ENCODE results near the gene INPP4A. TPM values are rescaled to one million over a fixed set of nuclear protein-coding genes. Genes with fewer than 3 reads are reported as not detected.

The INPP4A gene
- total and polyA plus RNA-seq, 2 experiments from 2014 or later: 7.9 to 13.1 TPM

GRCh38 chr2:98477506-98477905, 32.8 kb downstream of the INPP4A start:
- H3K79me2 ChIP-seq: peaks cover 27% of the 10 kb centered on the region
- 97% methylated on average over 5 of the region's 5 CpGs for WGBS (ENCODE audit: low lambda C conversion rate, missing lambda C conversion rate)
- H3K9me2 ChIP-seq (replicated peaks; ENCODE audit: insufficient read depth): no peaks in the 10 kb centered on the region
- H3K27ac ChIP-seq: no peak overlapping the region
- no peak for TF ChIP-seq CTCF (IDR thresholded peaks at IDR 0.05; ENCODE audit: poor library complexity)
- H3K36me3 ChIP-seq (replicated peaks; ENCODE audit: insufficient read depth, low read depth): no peaks in the 10 kb centered on the region
- H4K20me1 ChIP-seq (ENCODE audit: insufficient read depth, poor library complexity, severe bottlenecking): peaks cover 29% of the 10 kb centered on the region
- no peaks in the 10 kb centered on the region for H3K27me3 ChIP-seq
- peaks cover 6% of the 10 kb centered on the region for H3K4me1 ChIP-seq (ENCODE audit: insufficient read depth)
- no peak overlapping the region for H2AFZ ChIP-seq
- no peaks in the 10 kb centered on the region for H3K9me3 ChIP-seq (ENCODE audit: low read depth)
- no peak overlapping the region for H3K4me3 ChIP-seq
- H3K4me2 ChIP-seq: no peak overlapping the region
- DNase-seq (ENCODE audit: low spot score): no peak

- Histone ChIP-seq H3K9me3 (ENCODE audit: low read depth) (no peaks in the 10 kb centered on the region), H3K4me2 (no peak overlapping the region), H3K27ac (no peak overlapping the region), H2AFZ (no peak overlapping the region), H4K20me1 (ENCODE audit: insufficient read depth, poor library complexity, severe bottlenecking) (peaks cover 29% of the 10 kb centered on the region), H3K27me3 (no peaks in the 10 kb centered on the region), H3K9me2 (replicated peaks; ENCODE audit: insufficient read depth) (no peaks in the 10 kb centered on the region), H3K4me3 (no peak overlapping the region), H3K4me1 (ENCODE audit: insufficient read depth) (peaks cover 6% of the 10 kb centered on the region), H3K36me3 (replicated peaks; ENCODE audit: insufficient read depth, low read depth) (no peaks in the 10 kb centered on the region), H3K79me2 (peaks cover 27% of the 10 kb centered on the region)
- TF ChIP-seq EZH2 (IDR thresholded peaks at IDR 0.05; ENCODE audit: borderline replicate concordance) (no peak), EZH2phosphoT487 (IDR thresholded peaks at IDR 0.05; ENCODE audit: low read depth, severe bottlenecking, unreplicated experiment) (no peak), CTCF (IDR thresholded peaks at IDR 0.05; ENCODE audit: poor library complexity) (no peak)
- WGBS (ENCODE audit: low lambda C conversion rate, missing lambda C conversion rate): 89% methylated on average over 8 of the region's 8 CpGs
- no peak for DNase-seq (ENCODE audit: low spot score)
Measured at GRCh38 chr2:98478088-98478551, 33.5 kb downstream of the INPP4A start.

DNA sequence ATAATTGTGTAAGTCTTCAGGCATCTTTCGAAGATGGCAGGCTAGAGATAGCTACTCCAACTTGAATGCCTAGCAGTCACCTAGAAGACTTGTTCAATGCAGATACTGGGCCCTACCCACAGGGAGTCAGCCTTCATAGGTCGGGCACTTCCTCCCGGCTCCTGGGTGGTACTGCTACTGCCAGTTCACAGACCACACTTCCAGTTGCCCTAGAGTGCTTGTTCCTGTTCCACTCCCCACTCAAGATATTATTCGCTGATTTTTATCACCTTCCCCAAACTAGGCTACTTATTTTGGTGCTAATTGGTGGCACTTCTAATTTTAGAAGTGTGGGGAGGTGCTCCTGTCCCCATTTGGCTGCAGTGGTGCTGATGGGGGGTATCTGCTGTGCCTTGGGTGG, 34.2 kb downstream of the INPP4A start:
- Histone ChIP-seq H3K4me2 (no peak overlapping the region), H2AFZ (no peak overlapping the region), H3K27ac (no peak overlapping the region), H3K9me3 (ENCODE audit: low read depth) (no peaks in the 10 kb centered on the region), H3K4me1 (ENCODE audit: insufficient read depth) (peaks cover 6% of the 10 kb centered on the region), H3K27me3 (no peaks in the 10 kb centered on the region), H3K36me3 (replicated peaks; ENCODE audit: insufficient read depth, low read depth) (no peaks in the 10 kb centered on the region), H3K9me2 (replicated peaks; ENCODE audit: insufficient read depth) (no peaks in the 10 kb centered on the region), H3K4me3 (no peak overlapping the region), H4K20me1 (ENCODE audit: insufficient read depth, poor library complexity, severe bottlenecking) (peaks cover 29% of the 10 kb centered on the region), H3K79me2 (peaks cover 30% of the 10 kb centered on the region)
- 97% methylated on average over 4 of the region's 4 CpGs for WGBS (ENCODE audit: low lambda C conversion rate, missing lambda C conversion rate)
- no peak for TF ChIP-seq EZH2phosphoT487 (IDR thresholded peaks at IDR 0.05; ENCODE audit: low read depth, severe bottlenecking, unreplicated experiment)
- TF ChIP-seq EZH2 (IDR thresholded peaks at IDR 0.05; ENCODE audit: borderline replicate concordance): no peak
- no peak for DNase-seq (ENCODE audit: low spot score)

GRCh38 chr2:98479371-98479770, 34.7 kb downstream of the INPP4A start:
- Histone ChIP-seq H2AFZ (no peak overlapping the region), H3K27me3 (no peaks in the 10 kb centered on the region), H3K36me3 (replicated peaks; ENCODE audit: insufficient read depth, low read depth) (no peaks in the 10 kb centered on the region), H3K4me3 (no peak overlapping the region), H3K79me2 (peaks cover 34% of the 10 kb centered on the region), H3K9me3 (ENCODE audit: low read depth) (no peaks in the 10 kb centered on the region), H3K9me2 (replicated peaks; ENCODE audit: insufficient read depth) (no peaks in the 10 kb centered on the region), H3K4me2 (no peak overlapping the region), H3K27ac (no peak overlapping the region), H4K20me1 (ENCODE audit: insufficient read depth, poor library complexity, severe bottlenecking) (peaks cover 30% of the 10 kb centered on the region), H3K4me1 (ENCODE audit: insufficient read depth) (peaks cover 8% of the 10 kb centered on the region)
- DNase-seq (ENCODE audit: low spot score): no peak
- WGBS (ENCODE audit: low lambda C conversion rate, missing lambda C conversion rate): 80% methylated on average over 4 of the region's 4 CpGs
- TF ChIP-seq CTCF (IDR thresholded peaks at IDR 0.05; ENCODE audit: poor library complexity) (no peak), EZH2 (IDR thresholded peaks at IDR 0.05; ENCODE audit: borderline replicate concordance) (no peak), EZH2phosphoT487 (IDR thresholded peaks at IDR 0.05; ENCODE audit: low read depth, severe bottlenecking, unreplicated experiment) (no peak)

Measured in hepatocyte (in vitro differentiated cells).